Lower leg skin (tissue), 3 donors: ENCODE measurements around the gene DTX1.

Source experiments
- CTCF ChIP-seq, 3 donors: fragments of 450-650 bp; IDR thresholded peaks; one replicate each; pipeline ENCODE4 v1.5.1; 2016; ENCODE audit warnings: antibody characterized with exemption in 3 of 3, mild to moderate bottlenecking in 3 of 3, moderate library complexity in 2 of 3
- POLR2A ChIP-seq, 2 donors: fragments of 450-650 bp; IDR thresholded peaks; one replicate each; pipeline ENCODE4 v1.6.1; 2016 to 2017; ENCODE audit warnings: antibody characterized with exemption in 2 of 2, mild to moderate bottlenecking in 1 of 2, moderate library complexity in 1 of 2

- no peak for TF ChIP-seq POLR2A (IDR thresholded peaks at IDR 0.05)
- TF ChIP-seq CTCF (IDR thresholded peaks at IDR 0.05) = no peak
Measured at GRCh38 chr12:113133036-113133435, 76.5 kb downstream of the DTX1 start.
